GM19395 (cell line): Measurements from ENCODE around the gene RGS7BP.
"Not testable (repeated sequence)": the region's sequence is repeated elsewhere in the genome, so short reads cannot be mapped to it uniquely, and the experiment has no call there.

Source experiments
- ATAC-seq: cut with Tn5 transposase; IDR thresholded peaks from one replicate; pipeline ENCODE4 v1.9.1; 2021; ENCODE audit warnings: mild to moderate bottlenecking, moderate library complexity; ENCODE audit not compliant: unreplicated experiment

RGS7BP gene

DNA sequence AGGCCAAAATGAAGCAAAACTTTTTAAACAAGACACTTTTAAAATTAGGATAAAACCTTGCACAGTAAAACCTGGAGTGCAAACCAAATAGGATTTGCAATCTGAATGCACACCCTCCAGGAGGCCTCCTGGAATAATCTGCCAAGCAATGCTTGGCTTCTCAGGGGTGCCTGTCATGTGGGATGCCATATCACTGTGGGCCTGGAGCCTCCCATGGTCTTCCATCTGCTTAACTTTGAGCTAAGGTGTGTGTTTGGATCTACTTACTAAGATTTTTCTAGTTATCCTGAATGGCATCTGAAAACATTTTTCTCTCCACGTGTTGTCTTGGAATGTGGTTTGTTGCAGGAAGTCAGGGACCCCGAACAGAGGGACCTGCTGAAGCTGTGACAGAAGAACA is 52.1 kb downstream of the RGS7BP start:
- ATAC-seq = no peak

DNA sequence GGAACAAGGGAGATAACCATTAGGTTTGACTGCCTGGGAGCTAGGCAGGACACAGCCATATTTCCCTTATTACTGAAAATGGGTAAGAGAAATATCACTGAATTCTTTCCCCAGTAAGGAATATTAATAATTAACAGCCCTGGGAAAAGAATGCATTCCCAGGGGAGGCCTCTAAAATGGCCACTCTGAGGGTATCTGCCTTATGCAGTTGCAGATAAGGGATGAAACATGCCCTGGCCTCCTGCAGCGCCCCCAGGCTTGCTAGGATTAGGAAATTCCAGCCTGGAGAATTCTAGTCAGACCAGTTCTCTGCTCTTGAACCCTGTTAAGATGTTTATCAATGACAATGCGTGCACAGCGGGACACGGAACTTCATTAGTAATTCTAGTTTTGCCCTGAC is 52.8 kb downstream of the RGS7BP start:
- ATAC-seq = not testable (repeated sequence)

DNA sequence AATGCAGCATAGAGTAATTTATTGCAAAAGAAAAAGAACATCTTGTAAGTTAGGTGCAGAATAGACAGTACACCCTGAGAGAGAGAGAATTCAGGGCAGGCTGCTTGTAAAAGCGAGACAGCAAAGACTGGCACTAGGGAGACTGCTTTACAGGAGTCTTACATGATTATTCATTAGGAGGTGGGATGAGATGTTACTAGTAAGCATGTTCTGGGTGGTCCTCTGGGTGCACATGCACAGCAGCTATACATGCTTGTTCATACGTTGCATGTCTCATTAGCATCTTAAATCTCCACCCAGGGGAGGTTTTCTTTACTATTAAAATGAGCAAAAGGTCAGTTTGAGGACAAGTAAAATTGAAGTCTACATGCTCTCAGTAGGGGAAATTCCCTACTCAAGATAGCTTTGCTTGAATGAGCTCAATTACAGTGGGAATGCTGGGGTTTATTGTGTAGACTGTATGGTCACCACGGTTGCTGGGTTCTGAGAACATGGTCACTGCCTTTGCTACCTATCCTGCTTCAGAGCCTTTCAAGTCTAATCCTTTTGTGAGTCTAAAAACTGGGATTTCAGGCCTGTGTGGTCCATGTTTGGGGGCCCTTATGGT is 60.6 kb downstream of the RGS7BP start:
- ATAC-seq = no peak

DNA sequence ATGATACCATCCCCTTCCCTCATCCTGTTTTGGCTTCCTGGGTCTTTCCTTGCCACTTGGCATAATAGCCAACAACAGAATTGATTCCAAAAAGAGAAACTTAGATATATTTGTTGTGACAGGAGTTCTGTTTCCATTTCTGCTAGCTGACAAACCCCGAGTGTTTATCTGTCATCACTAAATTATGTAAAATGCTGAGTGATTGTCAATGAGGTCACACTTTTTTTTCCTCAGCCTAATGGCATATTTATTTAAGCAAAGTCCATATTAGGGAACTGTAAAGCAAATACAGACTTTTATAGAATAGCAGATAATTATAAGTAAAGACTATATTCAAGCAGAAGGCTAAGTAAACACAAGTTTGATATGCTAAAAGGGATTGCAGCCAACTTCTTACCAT is 64.0 kb downstream of the RGS7BP start:
- no peak for ATAC-seq

DNA sequence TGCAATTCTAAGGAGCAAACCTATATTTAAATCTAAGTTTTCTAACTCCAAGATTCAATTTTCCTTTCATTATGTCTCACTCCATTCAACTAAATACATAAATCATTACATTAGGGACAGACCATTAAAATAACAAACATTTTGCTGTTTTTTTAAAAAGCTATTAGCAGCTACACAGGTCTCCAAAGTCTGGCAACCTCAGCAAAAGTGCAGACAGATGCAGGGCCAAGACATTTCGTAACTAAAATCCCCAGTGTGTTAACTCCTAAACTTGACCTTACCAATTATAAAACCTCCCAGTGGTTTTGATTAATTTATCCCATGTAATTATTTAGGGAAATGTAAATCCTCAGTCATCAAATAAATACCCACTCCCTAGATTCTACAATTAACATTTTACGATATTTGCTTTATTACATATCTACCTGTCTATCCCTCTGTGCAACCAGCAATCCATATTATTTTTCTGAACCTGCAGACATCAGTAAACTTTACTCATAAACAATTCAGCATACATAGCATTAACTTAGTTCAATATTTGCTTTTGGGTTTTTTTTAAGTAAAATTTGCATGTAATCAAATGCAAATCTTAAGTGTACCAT is 64.7 kb downstream of the RGS7BP start:
- ATAC-seq = no peak

DNA sequence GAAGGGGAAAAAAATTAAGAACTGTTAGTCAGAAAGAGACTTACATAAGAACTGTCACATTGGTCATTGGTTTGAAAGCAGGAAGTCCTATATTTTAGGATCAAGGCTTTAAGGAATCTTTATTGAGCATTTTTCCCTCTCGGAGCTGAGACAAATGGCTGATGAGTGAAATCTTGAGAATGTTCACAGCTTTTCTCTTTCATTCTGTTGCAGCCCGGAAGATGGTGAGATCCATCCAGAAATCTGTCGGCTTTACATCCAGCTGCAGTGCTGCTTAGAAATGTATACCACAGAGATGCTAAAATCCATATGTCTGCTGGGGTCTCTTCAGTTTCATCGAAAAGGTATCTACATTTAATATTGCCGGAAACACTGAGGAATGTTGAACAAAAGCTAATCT is 69.7 kb downstream of the RGS7BP start:
- no peak for ATAC-seq

DNA sequence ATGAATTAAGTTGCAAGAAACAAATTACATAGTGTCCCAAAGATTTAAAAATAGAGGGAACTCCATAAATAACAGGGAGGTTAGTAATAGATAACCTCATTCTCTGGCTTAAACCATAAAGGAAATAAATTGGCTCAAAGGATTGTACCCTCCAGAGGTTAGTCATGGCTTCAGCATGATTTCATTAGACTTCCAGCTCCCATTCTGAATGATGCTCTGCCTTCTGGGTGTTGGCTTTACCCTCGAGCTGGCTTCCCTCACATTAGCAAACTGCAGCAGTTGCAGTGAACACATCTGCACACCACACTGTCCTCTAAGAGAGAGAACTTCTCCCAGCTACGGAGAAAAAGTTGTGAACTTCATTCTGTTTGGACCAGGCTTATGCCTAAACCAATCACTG is 70.4 kb downstream of the RGS7BP start:
- no peak for ATAC-seq

DNA sequence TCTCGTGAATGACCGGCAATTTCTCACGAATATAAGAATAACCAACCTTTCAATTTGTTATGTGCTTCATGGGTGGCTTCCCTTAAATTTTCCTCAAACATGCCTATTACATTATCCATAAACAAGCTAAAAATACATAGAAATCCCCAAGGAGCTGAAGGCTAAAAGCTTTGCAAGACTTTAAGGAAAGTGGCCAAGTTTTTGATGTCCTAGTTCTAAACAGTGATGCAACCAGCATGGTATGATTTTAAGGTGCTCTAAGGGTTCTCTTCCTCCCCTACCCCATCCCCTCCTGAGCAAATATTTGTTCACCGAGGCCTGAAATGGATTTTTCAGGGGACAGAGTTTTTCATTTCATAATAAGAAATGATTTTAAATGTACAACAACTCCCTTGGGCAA is 79.8 kb downstream of the RGS7BP start:
- ATAC-seq = no peak

DNA sequence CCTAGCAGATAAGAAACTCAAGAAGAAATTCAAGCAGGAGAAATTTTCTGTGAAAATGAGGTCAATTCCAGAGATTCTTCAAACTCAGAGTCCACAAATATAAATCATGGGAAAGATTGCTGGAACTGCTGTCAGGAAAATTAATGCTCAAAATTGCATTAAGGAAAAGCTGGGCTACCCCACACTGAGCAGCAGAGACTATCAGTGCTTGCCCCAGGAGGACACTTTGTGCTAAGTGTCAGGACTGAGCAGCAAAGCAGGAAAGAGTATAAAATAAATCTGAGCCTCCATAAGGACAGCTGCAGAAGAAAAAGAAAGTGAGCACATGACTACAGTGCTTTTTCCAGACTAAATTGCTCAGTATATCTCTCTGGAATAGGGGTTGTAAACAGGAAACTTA is 81.6 kb downstream of the RGS7BP start:
- no peak for ATAC-seq

DNA sequence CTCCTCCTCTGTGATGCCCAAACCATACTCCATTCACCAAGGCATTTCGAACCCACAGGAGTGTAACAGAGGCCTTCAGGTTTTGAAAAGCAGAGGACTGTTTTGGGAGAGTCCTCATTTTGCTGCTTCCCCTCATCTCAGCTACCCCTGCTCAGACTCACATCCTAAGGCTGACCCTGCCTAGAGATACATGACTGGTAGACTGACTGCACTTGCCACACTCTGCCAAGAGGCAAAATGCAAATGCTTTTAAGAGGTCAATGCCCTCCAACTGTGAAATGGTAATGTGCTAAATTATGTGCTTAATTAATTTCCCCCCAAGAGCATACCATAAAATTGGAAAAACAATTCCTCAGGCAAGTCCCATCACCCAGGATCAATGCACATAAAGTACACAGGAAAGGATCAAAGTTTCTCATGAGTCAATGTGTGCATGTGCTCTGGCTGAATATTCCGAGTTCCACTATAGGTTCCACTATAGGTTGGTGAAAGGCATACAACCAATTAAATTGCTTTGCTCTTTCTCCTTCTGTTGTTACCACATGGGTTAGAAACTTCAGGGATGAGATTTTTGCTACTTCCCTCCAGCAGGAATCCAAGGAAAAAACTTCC is 87.0 kb downstream of the RGS7BP start:
- ATAC-seq = no peak

DNA sequence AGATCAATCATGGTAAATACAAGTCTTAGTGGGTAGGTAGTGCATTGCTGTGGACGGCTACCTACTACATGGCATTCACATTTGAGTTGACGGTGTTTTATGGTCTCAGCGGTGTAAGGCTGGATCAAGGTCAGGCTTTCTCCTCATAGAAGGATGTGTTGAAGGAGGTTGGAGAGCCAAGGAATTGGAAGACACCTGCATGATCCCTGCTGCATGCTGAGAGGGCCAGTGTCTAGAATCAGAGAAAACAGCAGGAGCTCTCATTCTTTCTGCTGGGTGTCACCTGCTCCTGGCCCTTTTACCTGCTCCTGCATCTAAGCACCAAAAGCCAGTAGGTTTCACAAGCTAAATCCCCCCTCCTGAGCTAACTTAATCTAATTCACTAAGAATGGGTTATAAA is 88.2 kb downstream of the RGS7BP start:
- ATAC-seq = no peak

DNA sequence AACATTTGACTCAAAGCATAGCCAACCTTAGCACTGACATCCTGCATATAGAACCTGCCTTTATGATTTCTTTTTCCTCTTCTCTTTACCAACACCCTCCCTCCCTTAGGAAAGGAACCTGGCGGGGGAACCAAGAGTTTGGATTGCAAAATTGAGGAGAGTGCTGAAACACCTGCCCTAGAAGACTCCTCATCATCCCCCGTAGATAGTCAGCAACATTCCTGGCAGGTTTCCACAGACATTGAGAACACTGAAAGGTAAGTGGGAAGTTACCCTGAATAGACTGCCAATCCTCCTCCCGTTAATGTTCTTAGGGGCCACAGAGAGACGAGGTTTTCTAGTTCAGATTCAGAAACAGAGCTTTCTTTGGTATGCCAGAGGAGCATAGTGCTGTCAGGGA is 88.8 kb downstream of the RGS7BP start:
- ATAC-seq = no peak

DNA sequence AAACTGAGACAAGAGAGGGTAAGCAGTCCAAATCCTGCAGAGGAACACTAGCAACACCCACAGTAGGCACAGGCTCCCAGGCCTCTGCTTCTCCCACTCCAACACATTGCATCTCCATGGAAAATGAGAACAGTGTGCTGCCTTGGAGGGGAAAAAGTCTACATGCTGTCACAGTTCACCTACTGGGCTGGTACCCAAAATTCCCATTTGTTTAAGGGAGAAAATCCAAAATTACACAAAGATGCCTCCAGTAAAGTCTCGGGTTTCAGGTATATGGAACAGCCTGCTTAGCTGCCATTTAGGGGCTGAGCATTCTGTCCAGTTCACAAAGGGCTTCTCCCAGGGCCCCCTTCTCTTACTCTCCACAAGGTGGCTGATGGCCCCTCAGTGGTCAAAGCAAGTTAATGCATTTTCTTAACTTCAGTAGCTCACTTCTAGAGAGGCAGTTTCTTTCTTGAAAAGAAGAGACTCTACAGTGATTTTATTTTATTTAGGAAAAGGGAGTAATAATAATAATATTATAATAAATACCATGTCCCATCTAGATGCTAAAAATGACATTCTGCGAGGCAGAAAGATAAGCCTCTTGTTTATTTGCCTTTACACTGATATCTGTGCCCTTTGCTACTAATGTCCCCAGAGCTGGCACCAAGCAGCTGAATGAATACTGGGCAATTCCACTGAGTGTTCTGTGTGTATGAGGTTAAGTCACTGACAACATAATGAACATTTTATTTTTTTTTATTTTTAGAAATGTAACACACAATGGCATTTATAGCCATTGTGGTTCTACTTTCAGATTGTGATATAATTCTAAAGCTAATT is 89.4 kb downstream of the RGS7BP start:
- no peak for ATAC-seq

DNA sequence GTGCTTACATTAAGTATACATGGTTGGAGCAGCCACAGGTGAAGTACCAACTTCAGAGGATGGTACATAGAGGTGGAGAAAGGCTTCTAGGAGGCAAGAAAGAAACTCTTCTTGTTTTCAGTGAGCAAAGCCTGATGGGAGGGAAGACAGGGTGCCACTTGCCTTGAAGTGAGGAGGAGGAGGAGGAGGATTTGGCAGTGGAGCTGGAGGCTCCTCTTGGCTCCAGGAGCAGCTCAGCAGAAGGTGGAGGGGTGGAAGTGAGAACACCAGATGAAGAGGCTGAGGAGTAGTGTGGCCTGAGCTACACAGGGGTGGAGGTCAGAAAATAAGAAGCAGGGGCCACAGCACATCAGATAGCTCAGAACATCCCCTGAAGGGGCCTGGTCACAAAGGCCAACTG is 93.4 kb downstream of the RGS7BP start:
- no peak for ATAC-seq

DNA sequence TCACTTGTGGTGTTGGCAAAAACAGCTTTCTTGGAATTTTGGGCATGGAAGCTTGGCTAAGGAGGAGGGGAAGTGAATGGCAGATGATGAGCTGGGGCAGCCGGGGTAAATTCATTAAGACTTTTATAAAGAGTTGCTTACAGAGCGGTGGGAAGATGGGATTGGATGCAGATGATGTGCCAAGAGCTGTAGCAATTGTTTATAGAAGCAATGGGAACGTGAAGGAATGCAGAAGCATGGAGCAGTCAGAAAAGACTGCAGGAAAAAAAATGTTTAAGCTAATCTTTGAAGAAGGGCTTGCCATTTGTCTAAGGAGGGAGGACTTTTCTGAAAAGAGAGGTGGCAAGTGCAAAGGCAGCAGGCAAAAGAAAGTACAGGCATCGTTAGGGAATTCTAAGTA is 97.9 kb downstream of the RGS7BP start:
- ATAC-seq = no peak

DNA sequence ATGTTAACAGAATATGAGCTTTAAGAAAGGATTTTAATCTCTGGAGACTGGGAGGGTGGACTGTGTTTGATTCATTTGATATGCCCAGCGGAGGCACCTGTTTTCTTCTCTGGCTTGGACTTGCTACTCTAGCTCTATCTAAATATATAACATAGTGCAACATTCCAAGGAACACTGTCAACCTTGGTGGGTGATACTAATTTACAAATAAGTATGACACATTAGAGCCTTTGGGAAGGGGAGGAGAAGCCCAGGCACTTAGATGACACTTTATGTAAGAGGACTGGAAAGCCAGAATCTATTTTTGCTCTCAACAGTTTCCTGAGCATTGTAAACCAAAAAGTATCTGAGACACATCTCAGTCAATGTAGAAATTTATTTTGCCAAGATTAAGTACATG is 101.1 kb downstream of the RGS7BP start:
- no peak for ATAC-seq

DNA sequence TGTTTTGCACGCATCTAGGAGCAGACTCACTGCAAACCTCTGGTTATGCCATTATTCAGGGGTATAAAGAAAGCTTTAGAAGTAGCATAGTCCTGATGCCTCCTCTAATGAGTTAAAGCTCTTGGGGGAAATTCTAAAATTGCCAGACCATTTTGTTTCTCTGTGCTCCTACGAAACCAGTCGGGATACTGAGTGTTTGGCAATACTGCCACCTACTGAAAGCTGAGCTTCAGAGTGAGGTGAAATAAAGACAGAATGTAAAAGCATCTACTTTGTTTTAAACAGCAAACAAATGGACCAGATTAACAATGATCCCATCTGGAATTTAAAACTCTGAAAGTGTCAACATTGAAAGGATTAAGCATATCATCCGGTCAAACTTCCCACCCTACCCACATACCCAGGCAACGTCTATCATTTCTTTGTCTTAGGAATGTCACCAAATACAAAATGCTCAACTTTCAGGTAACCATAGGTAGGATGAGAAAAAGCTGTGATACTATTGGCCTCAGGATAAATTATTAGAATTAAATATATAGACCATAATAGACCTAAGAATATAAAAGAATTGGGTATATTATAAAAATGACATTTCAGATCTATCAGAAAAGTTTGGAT is 106.6 kb downstream of the RGS7BP start:
- peak; percentile 52 for ATAC-seq

DNA sequence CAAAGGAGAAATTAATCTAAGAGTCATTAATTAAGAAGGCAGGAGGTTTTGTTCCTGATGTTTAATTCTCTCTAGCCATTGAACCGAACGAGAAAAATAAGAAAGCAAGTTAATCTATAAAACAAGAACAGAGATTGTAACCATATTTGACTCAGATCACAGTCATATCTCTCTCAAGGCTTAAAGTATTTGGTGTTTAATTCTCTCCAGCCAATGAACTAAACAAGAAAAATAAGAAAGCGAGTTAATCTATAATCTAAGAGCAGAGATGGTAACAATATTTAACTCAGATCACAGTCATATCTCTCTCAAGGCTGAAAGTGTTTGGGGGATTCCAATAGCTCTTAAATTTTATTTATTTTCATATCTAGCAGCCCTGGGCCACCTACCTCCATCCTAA is 110.1 kb downstream of the RGS7BP start:
- ATAC-seq = peak; percentile 74

DNA sequence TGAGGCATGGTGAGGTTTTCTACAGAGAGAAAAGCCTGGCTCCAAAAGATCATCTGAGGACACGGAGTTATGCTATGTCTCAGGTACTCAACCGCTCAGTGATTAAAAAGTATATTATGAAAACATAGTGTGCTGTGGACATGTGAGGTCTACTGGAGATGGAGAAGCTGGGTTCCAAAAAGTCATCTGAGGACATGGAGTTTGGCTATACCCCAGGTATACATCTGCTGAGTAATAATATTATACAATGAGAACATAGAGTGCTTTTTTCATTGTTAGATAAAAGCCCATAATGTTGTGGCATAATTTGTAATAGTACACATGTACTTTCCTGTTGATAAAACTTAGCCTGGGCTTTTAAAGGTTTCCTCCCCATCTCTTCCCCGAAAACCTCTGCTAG is 113.8 kb downstream of the RGS7BP start:
- ATAC-seq = no peak

DNA sequence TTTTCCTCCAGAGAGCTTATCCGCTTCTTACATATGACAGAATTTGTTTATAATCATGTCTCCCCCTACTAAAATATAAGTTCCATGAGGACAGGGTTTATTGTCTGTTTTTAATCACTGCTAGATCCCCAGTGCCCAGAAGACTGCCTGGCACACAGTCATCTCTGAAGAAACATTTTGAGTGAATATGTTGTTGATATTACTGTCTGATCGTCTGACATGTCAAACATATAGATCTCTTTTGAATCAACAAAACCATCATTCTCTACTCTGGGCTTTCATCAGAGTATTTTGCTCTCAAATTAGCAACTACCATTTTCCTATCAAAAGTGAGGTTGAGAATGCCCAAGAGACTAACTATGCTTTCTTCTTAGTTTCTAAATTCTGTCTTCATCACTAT is 117.2 kb downstream of the RGS7BP start:
- no peak for ATAC-seq

DNA sequence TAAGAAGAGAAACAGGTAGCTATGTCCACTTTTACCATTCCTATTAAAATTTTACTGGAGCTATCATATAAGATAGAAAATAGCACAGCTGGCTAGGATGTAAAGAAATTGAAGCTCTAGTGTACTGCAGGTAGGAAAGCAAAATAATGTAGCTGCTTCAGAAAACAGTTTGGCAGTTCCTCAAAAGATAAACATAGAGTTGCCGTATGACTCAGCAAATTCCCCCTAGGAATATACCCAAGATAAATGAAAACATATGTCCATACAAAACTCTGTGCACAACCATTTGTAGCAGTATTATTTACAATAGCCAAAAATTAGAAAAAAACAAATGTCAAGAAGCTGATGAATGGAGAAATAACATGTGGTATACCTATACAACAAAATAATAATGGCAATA is 119.9 kb downstream of the RGS7BP start:
- no peak for ATAC-seq

DNA sequence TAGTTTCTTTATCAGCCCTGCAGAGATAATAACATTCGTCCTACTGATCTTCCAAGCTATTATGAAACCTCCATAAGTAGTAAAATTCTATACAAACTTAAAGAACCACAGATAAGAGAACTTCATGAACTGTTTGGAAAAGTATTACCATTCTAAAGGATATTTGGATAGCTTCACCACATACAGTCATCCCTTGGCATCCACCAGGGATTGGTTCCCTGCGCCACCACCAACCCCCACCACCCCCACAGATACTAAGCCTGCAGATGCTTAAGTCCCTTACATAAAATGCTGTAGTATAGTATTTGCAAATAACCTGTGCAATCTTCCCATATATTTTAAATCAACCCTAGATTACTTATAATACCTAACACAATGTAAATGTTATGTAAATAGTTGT is 123.1 kb downstream of the RGS7BP start:
- ATAC-seq = no peak
